Stomach (tissue), 4 donors: ENCODE data around the gene GADD45G.

Source experiments
- CTCF ChIP-seq, 7 experiments: fragments of 450-650 bp in 4 of 7; fragments of 200-600 bp in 3 of 7; sonication (generic) in 3 of 7; IDR thresholded peaks; one replicate each; pipeline ENCODE4 v1.5.1; 2016 to 2019; ENCODE audit warnings: antibody characterized with exemption in 7 of 7, control low read depth in 2 of 7, mild to moderate bottlenecking in 1 of 7
- POLR2A ChIP-seq, 4 donors: fragments of 450-650 bp; IDR thresholded peaks; one replicate each; pipeline ENCODE4 v1.6.1; 2016; ENCODE audit warnings: antibody characterized with exemption in 4 of 4, control low read depth in 2 of 4, mild to moderate bottlenecking in 1 of 4, moderate library complexity in 1 of 4

GRCh38 chr9:89648247-89649000, 43.6 kb downstream of the GADD45G start:
- TF ChIP-seq CTCF (IDR thresholded peaks at IDR 0.05) (no peak), POLR2A (IDR thresholded peaks at IDR 0.05) (no peak)
